Thyroid gland (tissue), 4 donors: ENCODE data around the gene SPTBN1.

Source experiments
- CTCF ChIP-seq, 6 experiments: fragments of 200-600 bp in 3 of 6; fragments of 450-650 bp in 3 of 6; sonication (generic) in 3 of 6; IDR thresholded peaks; one replicate each; pipeline ENCODE4 v1.5.1; 2016 to 2019; ENCODE audit warnings: antibody characterized with exemption in 6 of 6, mild to moderate bottlenecking in 2 of 6, inconsistent platforms in 1 of 6, moderate library complexity in 1 of 6
- POLR2A ChIP-seq, 2 donors: fragments of 450-650 bp; IDR thresholded peaks; one replicate each; pipeline ENCODE4 v1.6.1; 2017; ENCODE audit warnings: antibody characterized with exemption in 2 of 2, mild to moderate bottlenecking in 2 of 2, moderate library complexity in 1 of 2

- TF ChIP-seq CTCF (IDR thresholded peaks at IDR 0.05) (no peak), POLR2A (IDR thresholded peaks at IDR 0.05) (no peak)
These were observed 22.8 kb downstream of the SPTBN1 start for GRCh38 chr2:54478899-54479298.
